A673 (cell line): ENCODE data around the gene ARF4. TPM values are rescaled to one million over a fixed set of nuclear protein-coding genes. Genes with fewer than 3 reads are reported as not detected.
"Not testable (repeated sequence)": the region's sequence is repeated elsewhere in the genome, so short reads cannot be mapped to it uniquely, and the experiment has no call there.

Source experiments
- BruUV-seq: library from RNA; stranded (reverse); fragments of 400-500 nt; replicated peaks from 2 replicates; lab custom pipeline; 2021; lab: Mats Ljungman, UMichigan
- CTCF ChIA-PET: fragments of 300-600 bp; sonication (Branson Sonifier 250); formaldehyde crosslinking; loops from one replicate; lab custom pipeline; 2022; ENCODE audit warnings: antibody characterized with exemption; lab: Charles Lee
- POLR2A ChIA-PET: fragments of 300-600 bp; sonication (Branson Sonifier 250); formaldehyde crosslinking; loops from one replicate; lab custom pipeline; 2022; ENCODE audit warnings: antibody characterized with exemption; ENCODE audit not compliant: low non-redundant PET; lab: Charles Lee
- DNase-seq: peaks from one replicate; pipeline ENCODE4 v3.0.0-alpha.2; 2015; ENCODE audit warnings: low spot score
- H3K27ac ChIP-seq: fragments of 200-600 bp; sonication (generic); 2 replicates; pipeline ENCODE4 v1.5.1; 2016; ENCODE audit warnings: mixed run types, low read depth, mild to moderate bottlenecking, mixed read lengths, antibody characterized with exemption, low read length; ENCODE audit not compliant: poor library complexity, severe bottlenecking
- H3K27me3 ChIP-seq: fragments of 200-600 bp; sonication (generic); replicated peaks from 2 replicates; pipeline ENCODE4 v1.6.1; 2017; ENCODE audit warnings: mixed run types, low read depth, mild to moderate bottlenecking, mixed read lengths, antibody characterized with exemption, low read length; ENCODE audit not compliant: insufficient read depth, poor library complexity
- H3K36me3 ChIP-seq: fragments of 200-600 bp; sonication (generic); 2 replicates; pipeline ENCODE4 v1.6.1; 2016; ENCODE audit warnings: mixed run types, mild to moderate bottlenecking, mixed read lengths, antibody characterized with exemption, low read length; ENCODE audit not compliant: insufficient read depth, poor library complexity, severe bottlenecking
- H3K4me1 ChIP-seq: fragments of 200-600 bp; sonication (generic); 2 replicates; pipeline ENCODE4 v1.6.1; 2017; ENCODE audit warnings: mixed run types, mild to moderate bottlenecking, mixed read lengths, antibody characterized with exemption, low read length; ENCODE audit not compliant: insufficient read depth, poor library complexity, severe bottlenecking
- H3K4me3 ChIP-seq: fragments of 200-600 bp; sonication (generic); 2 replicates; pipeline ENCODE4 v1.5.1; 2016; ENCODE audit warnings: low read depth, mixed run types, mild to moderate bottlenecking, mixed read lengths, low read length; ENCODE audit not compliant: poor library complexity, severe bottlenecking
- H3K9me3 ChIP-seq: fragments of 200-600 bp; sonication (generic); 2 replicates; pipeline ENCODE4 v1.6.1; 2016; ENCODE audit warnings: mixed run types, low read depth, mild to moderate bottlenecking, mixed read lengths, antibody characterized with exemption, low read length; ENCODE audit not compliant: poor library complexity, severe bottlenecking
- CTCF ChIP-seq: fragments of 300-800, 200-600 bp; sonication (generic); conservative IDR thresholded peaks from 2 replicates; pipeline ENCODE4 v1.5.1; 2017; ENCODE audit warnings: low read depth, mild to moderate bottlenecking, antibody characterized with exemption, low read length, moderate library complexity, mixed read lengths
- EZH2 ChIP-seq: fragments of 200-600 bp; sonication (generic); IDR thresholded peaks from 2 replicates; pipeline ENCODE4 v1.6.1; 2017; ENCODE audit warnings: borderline replicate concordance, low read depth, mild to moderate bottlenecking, mixed read lengths, antibody characterized with exemption, low read length; ENCODE audit not compliant: poor library complexity, severe bottlenecking
- intact Hi-C: fragments of 100-400 bp; cut with micrococcal nuclease; formaldehyde crosslinking; loops from one replicate; pipeline ENCODE4 v1.10.0; 2022; ENCODE audit not compliant: unreplicated experiment
- total RNA-seq: library from RNA; stranded (reverse); gene quantifications from 2 replicates; pipeline ENCODE4 v1.2.3, GENCODE V29; 2021

The ARF4 gene
- total RNA-seq, 1 experiment from 2014 or later: 82.2 TPM

GRCh38 chr3:57637391-57637790 lies 40.2 kb upstream of the ARF4 start:
- no TSS peak for BruUV-seq
- POLR2A ChIA-PET: no interaction called here
- Histone ChIP-seq H3K27ac (no peak overlapping the region), H3K36me3 (no peaks in the 10 kb centered on the region), H3K27me3 (no peaks in the 10 kb centered on the region), H3K9me3 (no peaks in the 10 kb centered on the region), H3K4me3 (no peak overlapping the region), H3K4me1 (no peaks in the 10 kb centered on the region)
- intact Hi-C loops: no loop called here
- no peak for DNase-seq
- no peak for TF ChIP-seq EZH2
- no peak for TF ChIP-seq CTCF
- CTCF ChIA-PET: no interaction called here

- H3K27ac ChIP-seq, POLR2A ChIA-PET, H3K36me3 ChIP-seq, BruUV-seq, H3K9me3 ChIP-seq, H3K4me3 ChIP-seq, H3K4me1 ChIP-seq, intact Hi-C loops, H3K27me3 ChIP-seq, CTCF ChIA-PET, DNase-seq: not testable (repeated sequence)
These were observed 37.1 kb upstream of the ARF4 start for GRCh38 chr3:57634259-57634658.

- TF ChIP-seq EZH2 (no peak), CTCF (no peak)
- Histone ChIP-seq H3K9me3 (no peaks in the 10 kb centered on the region), H3K27ac (no peak overlapping the region), H3K4me1 (no peaks in the 10 kb centered on the region), H3K4me3 (no peak overlapping the region), H3K27me3 (no peaks in the 10 kb centered on the region), H3K36me3 (peaks cover 12% of the 10 kb centered on the region)
- DNase-seq: peak; percentile 1
- no TSS peak for BruUV-seq
- CTCF ChIA-PET: no interaction called here
- POLR2A ChIA-PET: no interaction called here
- intact Hi-C loops: no loop called here
These were observed 30.8 kb upstream of the ARF4 start for GRCh38 chr3:57627976-57628375.

- Histone ChIP-seq H3K4me1 (no peaks in the 10 kb centered on the region), H3K27me3 (no peaks in the 10 kb centered on the region), H3K4me3 (no peak overlapping the region), H3K9me3 (no peaks in the 10 kb centered on the region), H3K36me3 (peaks cover 12% of the 10 kb centered on the region), H3K27ac (no peak overlapping the region)
- TF ChIP-seq CTCF (no peak), EZH2 (no peak)
- ChIA-PET POLR2A (no interaction called here), CTCF (no interaction called here)
- BruUV-seq: no TSS peak
- intact Hi-C loops: no loop called here
- no peak for DNase-seq
These were observed 27.7 kb upstream of the ARF4 start for GRCh38 chr3:57624801-57625200.
